ENCODE results near the gene TAMM41.

- TF ChIP-seq CTCF (conservative IDR thresholded peaks at IDR 0.05; ENCODE audit: low read length): no peak
- no peak for TF ChIP-seq EZH2phosphoT487 (IDR thresholded peaks at IDR 0.05; ENCODE audit: borderline replicate concordance)
Measured at GRCh38 chr3:11764931-11765363, 81.7 kb downstream of the TAMM41 start.

All from Loucy (cell line).